Fibroblast of lung (primary cell): Measurements from ENCODE around the gene NCL.

Experiments used
- CTCF ChIP-seq, 2 donors: IDR thresholded peaks in 1 of 2; conservative IDR thresholded peaks in 1 of 2; 1 replicate in 1 of 2; 2 replicates in 1 of 2; pipeline ENCODE4 v1.5.1; 2011 to 2012; ENCODE audit warnings: low read length in 2 of 2, control low read depth in 1 of 2, inconsistent platforms in 1 of 2, low read depth in 1 of 2, mild to moderate bottlenecking in 1 of 2
- EZH2 ChIP-seq: IDR thresholded peaks from 2 replicates; pipeline ENCODE4 v1.5.1; 2012; ENCODE audit warnings: low read length, control low read depth, mild to moderate bottlenecking; ENCODE audit errors: missing control alignments

GRCh38 chr2:231494669-231495068 is 30.4 kb upstream of the NCL start:
- TF ChIP-seq CTCF (conservative IDR thresholded peaks at IDR 0.05 in 1 of 2, IDR thresholded peaks at IDR 0.05 in 1 of 2; ENCODE audit: low read depth in 1 of 2, low read length in 2 of 2) = no peak
- no peak for TF ChIP-seq EZH2
